Measurements from ENCODE around the gene MTHFR. TPM values are rescaled to one million over a fixed set of nuclear protein-coding genes. Genes with fewer than 3 reads are reported as not detected.

The MTHFR gene
- total RNA-seq, 1 donor from 2014 or later, result 47.9 TPM

GRCh38 chr1:11797525-11798216 lies 8.1 kb downstream of the MTHFR start:
- intact Hi-C loops (cut with DNase I), result no loop called here
- DNase-seq (ENCODE audit: extremely low spot score in 2 of 2), result no peak
- no peak overlapping the region for H3K27ac ChIP-seq

GRCh38 chr1:11796036-11796828 lies 9.5 kb downstream of the MTHFR start:
- intact Hi-C loops (cut with DNase I), result no loop called here
- H3K27me3 ChIP-seq, result no peaks in the 10 kb centered on the region
- DNase-seq (ENCODE audit: extremely low spot score in 2 of 2), result no peak
- H3K27ac ChIP-seq, result no peak overlapping the region
- H3K4me1 ChIP-seq, result peaks cover 24% of the 10 kb centered on the region
- H3K9me3 ChIP-seq, result no peaks in the 10 kb centered on the region
- H3K36me3 ChIP-seq, result peaks cover 0 to 68% of the 10 kb centered on the region in 2 donors
- TF ChIP-seq CTCF (IDR thresholded peaks at IDR 0.05) (no peak), POLR2A (IDR thresholded peaks at IDR 0.05) (no peak), POLR2AphosphoS5 (IDR thresholded peaks at IDR 0.05; ENCODE audit: insufficient read depth in 1 of 2, low read depth in 1 of 2) (no peak)
- no peak overlapping the region for H3K4me3 ChIP-seq

More at GRCh38 chr1:11797525-11798216, 8.1 kb downstream of the MTHFR start:
- H3K27me3 ChIP-seq, result no peaks in the 10 kb centered on the region
- H3K4me1 ChIP-seq, result peaks cover 27% of the 10 kb centered on the region
- no peaks in the 10 kb centered on the region for H3K9me3 ChIP-seq
- no peak overlapping the region for H3K4me3 ChIP-seq
- H3K36me3 ChIP-seq, result peaks cover 0 to 62% of the 10 kb centered on the region in 2 donors
- TF ChIP-seq POLR2A (IDR thresholded peaks at IDR 0.05) (no peak), POLR2AphosphoS5 (IDR thresholded peaks at IDR 0.05; ENCODE audit: insufficient read depth in 1 of 2, low read depth in 1 of 2) (no peak), CTCF (IDR thresholded peaks at IDR 0.05) (no peak)

- peak overlapping the region; percentile 23 for H3K27ac ChIP-seq
- intact Hi-C loops (cut with DNase I), result no loop called here
- TF ChIP-seq CTCF (IDR thresholded peaks at IDR 0.05), result no peak
- TF ChIP-seq POLR2A (IDR thresholded peaks at IDR 0.05), result no peak
- no peak for TF ChIP-seq POLR2AphosphoS5 (IDR thresholded peaks at IDR 0.05; ENCODE audit: insufficient read depth in 1 of 2, low read depth in 1 of 2)
- H3K4me1 ChIP-seq, result peaks cover 26% of the 10 kb centered on the region
- no peak overlapping the region for H3K4me3 ChIP-seq
- H3K27me3 ChIP-seq, result no peaks in the 10 kb centered on the region
- no peak for DNase-seq (ENCODE audit: extremely low spot score in 2 of 2)
- peaks cover 0 to 60% of the 10 kb centered on the region in 2 donors for H3K36me3 ChIP-seq
- no peaks in the 10 kb centered on the region for H3K9me3 ChIP-seq
Measured at GRCh38 chr1:11795238-11795890, 10.4 kb downstream of the MTHFR start.

GRCh38 chr1:11794446-11795237 lies 11.1 kb downstream of the MTHFR start:
- Histone ChIP-seq H3K27ac (peak overlapping the region; percentile 23), H3K36me3 (peaks cover 0 to 55% of the 10 kb centered on the region in 2 donors), H3K4me1 (peaks cover 33% of the 10 kb centered on the region), H3K27me3 (no peaks in the 10 kb centered on the region), H3K9me3 (no peaks in the 10 kb centered on the region), H3K4me3 (no peak overlapping the region)
- intact Hi-C loops (cut with DNase I), result no loop called here
- no peak for DNase-seq (ENCODE audit: extremely low spot score in 2 of 2)
- TF ChIP-seq POLR2A (IDR thresholded peaks at IDR 0.05) (no peak), POLR2AphosphoS5 (IDR thresholded peaks at IDR 0.05; ENCODE audit: insufficient read depth in 1 of 2, low read depth in 1 of 2) (no peak), CTCF (IDR thresholded peaks at IDR 0.05) (no peak)

Data from vagina (tissue), 2 donors.